ENCODE results near the gene PCK1. TPM values are rescaled to one million over a fixed set of nuclear protein-coding genes. Genes with fewer than 3 reads are reported as not detected.

Gene PCK1
- total RNA-seq, 1 donor from 2014 or later, result 51.4 TPM

DNA sequence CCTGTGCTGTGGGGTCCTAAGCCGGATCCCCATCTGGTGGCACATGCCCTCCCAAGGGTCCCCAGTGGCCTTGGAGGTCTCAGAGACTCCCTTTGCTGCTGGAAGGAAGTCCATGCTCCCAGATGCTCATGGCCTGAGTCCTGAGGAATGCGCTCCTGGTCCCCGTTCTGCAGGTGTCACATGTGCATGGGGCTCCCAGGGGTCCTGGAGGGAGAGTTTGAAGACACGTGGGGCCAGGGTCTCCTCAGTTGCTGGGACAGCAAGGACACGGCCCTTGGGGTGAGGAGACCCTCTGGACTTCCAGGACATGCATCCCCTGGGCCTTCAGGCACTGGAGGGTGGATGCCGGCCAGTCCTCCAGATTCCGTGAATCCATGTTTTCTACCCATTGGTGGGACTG is 47.6 kb downstream of the PCK1 start:
- no peak for DNase-seq

DNA sequence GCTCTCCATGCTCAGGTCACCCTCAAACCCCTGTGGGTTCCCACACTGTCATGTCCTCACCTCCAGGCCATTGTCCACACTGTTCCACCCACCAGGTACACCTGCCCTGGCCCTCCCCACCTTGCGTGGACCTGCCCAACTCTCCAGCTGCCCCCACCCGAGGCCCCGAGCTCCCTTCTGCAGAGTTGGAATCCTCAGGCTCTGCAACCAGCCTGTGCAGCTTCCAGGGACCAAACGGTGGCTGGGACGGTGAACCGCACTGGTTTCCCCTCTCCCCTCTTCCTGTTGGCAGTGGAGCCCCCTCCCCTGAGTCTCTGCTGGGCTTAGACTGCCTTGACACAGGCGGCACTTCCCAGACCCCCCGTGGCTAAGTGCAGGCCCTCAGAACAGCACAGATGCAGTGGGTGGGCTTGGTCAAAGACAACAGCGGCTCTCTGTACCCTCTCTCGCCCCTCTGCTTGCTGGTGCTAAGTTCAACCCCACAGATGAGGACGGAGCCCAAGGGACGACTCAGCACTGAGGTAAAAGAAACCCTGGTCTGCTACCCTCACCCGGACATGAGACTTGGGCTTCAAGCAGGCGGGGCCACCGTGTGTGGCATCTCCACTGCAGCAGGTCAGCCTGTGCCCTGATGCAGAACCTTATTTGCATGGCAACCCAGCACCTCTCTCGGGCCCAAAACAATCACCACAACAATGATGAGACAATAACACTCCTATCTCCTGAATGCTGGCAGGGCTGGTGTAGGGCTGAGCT is 48.4 kb downstream of the PCK1 start:
- DNase-seq, result no peak

DNA sequence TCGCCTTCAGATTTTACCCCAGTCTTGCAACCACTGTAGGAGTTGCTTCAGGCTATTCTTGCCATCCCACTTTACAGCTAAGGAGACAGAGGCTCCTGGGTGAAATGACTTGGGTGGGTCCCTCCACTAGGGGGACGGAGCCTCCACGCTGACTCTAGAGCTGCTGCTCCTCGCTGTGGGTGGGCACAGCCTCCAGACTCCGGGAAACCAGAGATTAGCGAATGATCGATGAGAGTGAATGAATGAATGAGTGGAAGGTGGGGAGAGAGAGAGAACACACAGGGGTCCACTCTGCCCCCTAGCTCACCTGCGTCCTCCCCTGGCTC is 48.9 kb downstream of the PCK1 start:
- no peak for DNase-seq

DNA sequence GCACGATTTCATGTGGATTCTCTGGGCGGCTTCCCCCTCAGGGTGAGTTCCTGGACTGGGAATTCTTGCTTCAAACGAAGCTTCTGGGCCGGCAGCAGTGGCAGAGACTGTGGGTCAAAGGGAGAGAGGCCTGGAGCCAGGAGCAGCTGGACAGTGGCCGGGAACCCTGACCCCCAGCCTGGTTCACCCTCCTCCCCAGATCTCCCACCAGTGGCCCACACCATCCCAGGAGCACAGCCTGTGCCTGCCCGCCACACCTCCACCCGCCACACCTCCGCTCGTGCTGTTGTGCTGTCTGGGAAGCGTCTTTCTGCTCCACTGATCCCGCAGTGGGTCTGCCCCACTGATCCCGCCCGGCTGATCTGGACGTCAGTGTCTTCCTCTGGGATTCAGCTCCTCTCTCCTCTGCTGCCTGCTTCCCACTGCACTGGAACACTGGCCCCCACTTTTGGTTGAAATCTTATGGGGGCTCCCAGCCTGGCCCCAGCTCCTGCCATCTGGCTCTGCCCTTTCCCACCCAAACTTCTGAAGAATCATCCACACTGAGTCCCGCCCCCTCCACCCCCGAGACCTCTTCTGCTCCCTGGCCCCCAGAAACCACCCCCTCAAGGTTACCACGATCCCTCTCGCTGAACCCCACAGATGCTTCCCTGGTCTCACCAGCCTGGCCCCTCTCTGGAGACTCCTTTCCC is 49.5 kb downstream of the PCK1 start:
- no peak for DNase-seq

DNA sequence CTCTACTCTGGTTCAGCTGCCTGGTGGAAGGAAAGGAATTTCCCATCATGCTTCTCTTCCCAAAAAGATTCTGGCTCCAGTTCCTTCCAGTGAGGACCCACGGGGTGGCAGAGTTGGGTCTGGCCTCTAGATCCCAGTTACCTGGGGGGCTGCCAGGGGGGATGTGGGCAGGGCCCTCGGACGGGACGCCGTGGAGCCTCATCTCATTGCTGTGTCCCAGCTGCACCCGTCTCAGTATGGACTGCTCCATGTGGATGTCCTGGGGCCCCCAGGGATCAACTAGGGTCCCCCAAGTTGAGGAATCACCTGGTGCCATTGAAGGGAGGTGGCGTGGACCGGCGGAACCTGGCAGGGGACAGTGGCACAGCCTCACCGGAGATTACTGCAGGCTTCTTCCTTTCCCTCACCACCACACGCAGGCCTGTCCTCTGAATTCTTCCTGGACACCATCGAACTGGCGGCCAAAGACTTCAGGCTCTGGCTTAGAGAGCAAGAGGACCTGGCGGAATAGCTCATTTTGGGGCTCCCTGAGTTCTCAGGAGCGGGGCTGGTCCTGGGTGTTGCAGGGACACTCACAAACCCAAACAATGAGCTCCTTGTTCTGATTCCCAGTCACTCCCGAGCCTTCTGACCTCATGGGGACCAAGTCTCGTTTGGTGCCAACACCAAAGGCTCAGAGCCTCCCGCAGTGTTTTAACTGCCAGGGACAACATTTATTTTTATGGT is 50.8 kb downstream of the PCK1 start:
- no peak for DNase-seq

DNA sequence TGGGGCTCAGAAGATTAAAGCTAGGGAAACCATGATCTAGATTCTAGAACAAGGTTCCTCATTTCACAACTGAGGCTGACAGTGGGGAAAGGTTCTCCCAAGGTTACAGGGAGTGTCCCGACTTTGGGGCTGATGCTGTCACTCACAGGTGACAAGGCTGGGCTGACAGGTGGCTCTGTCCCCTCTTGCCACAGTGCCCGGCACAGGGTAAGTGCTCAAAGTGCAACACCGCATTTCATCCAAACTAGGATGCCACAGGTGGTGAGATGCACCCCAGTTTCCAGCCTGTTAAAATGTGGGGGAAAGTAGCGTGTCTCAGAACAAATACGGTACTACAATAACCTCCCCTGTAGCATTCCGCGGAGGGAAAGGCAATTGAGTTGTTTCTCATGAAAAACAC is 51.5 kb downstream of the PCK1 start:
- DNase-seq, result no peak

DNA sequence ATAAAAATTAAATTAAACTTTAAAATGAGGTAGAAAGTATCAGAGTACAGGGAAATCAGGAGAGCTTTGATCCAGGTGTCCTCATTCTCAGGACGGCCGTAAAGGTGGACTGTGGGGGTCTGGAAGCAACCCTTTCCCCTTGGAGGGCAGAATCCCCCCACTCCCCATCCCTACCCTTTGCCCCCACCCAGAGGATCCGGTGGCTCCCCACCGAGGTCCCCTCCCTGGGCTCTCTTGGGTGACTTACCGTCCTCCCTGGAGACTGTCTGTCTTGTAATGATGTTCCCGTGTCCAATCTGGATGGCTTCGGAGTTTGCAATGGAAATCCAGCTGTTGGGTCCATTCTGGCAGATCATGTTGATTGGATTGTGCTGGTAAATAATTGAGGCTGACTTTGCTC is 52.0 kb downstream of the PCK1 start:
- no peak for DNase-seq

DNA sequence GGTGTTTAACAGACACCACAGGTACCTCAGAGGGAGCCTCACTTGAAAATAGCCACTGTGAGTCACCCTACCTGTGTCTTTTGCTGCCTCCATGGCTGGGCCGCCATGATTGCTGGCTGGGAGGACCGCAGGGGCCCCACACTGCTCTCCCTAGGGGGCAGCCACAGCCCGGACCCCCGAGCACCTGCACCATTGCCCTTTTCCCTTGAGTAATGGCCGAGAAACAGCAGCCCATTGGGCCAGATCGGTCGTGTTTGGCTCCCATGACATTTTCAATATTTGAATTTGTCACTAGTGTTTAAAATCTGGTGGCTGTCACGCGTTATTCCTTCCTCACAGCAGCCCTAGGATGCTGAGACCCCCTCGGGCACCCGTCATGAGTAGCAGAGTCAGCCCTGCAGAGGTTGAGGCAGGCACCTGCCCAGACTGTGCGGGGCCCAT is 52.6 kb downstream of the PCK1 start:
- no peak for DNase-seq

DNA sequence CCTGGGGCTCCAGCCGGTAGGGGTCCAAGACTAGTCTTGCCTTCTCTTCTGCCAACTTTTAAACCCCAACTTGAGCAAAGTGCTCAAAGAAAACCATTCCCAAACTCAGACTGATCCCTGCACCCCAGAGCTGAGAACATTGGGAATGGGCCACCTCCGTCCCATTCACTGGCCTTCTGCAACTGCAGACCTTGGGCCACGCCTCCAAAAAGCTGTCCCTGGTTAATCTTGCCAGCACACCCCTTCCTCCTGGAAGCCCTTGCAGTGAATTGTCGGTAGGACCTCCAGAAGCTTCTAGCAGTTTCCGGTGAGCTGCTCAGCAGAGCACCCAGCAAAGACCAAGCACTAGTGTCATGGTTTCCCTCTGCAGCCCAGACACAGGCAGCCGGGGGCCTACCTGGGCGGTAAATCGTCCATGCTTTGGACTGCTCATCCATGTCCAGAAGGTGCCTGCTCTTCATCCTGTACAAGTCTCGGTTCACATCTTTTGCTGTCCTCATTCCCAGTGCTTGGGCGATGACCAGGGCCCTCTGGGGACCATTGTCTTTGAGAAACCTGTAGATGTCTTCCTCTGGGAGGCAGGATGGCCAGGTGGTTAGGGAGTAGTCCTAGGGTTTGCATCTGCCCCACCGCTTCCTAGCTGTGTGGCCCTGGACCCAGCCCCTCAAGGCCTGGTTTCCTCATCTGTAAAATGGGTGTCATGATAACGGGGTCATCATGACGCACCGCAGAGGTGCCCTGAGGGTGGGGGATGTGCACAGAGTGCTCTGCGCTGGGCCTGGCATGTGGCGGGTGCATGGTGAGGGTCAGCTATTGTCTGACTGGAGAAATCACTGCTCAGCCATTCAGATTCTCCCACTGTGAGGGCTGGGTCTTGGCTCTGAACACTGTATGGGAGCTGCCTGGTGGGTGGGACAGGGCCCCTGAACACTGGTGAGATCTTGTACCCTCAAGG is 53.9 kb downstream of the PCK1 start:
- DNase-seq, result no peak

DNA sequence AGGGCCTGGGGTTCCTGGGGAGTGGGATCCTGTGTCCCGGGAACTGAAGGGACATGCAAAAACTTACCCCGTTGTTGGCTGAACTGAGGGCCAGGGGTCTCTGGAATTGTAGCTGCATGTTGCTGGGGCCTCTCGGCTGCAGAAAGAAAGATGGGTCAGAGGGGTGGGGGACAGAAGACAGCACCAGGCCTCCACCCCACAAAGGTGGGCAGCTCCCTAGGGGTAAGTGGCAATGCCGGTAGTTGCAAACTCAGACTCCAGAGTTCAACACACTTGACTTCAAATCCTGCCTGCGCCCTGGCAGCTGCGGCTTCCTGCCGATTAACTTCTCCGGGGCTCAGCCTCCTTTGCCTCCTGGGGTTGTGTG is 54.5 kb downstream of the PCK1 start:
- no peak for DNase-seq

DNA sequence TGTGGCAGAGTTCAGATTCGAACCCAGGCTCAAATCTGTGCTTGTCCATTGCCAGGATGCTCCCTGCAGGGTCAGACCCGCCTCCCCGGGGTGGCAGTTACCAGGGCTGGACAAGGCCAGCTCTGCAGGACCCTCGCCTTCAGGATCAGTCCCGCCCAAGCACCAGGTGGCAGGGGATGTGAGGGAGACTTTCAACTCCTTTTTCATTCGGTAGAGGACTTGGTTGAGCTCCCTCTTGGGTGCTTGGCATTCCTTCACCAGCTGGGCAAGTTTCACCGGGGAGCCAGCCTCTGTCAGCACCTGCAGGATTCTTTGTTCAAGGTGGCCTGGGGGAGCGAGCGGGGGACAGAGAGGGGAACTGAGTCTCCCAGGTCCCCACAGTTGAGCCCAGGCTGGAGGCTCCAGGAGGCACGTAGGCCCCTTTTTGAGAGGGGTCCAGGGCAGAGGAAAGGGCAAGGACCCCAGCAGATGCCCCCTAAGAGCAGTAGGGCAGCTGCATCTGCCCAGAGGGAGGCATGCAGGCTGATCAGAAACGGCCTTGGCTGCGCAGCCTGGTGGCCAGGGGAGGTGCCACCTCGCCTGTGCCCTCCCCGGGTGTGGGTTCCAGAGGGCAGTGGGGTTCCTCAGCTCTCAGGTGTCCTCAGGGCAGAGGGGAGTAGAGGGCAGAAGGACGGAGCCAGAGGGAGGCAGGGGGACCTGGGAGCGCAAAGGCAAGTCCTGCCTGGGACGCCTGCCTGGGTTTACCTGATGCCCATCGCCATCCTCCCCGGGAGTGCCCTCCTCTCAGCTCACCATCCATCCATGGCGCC is 55.4 kb downstream of the PCK1 start:
- DNase-seq, result no peak

DNA sequence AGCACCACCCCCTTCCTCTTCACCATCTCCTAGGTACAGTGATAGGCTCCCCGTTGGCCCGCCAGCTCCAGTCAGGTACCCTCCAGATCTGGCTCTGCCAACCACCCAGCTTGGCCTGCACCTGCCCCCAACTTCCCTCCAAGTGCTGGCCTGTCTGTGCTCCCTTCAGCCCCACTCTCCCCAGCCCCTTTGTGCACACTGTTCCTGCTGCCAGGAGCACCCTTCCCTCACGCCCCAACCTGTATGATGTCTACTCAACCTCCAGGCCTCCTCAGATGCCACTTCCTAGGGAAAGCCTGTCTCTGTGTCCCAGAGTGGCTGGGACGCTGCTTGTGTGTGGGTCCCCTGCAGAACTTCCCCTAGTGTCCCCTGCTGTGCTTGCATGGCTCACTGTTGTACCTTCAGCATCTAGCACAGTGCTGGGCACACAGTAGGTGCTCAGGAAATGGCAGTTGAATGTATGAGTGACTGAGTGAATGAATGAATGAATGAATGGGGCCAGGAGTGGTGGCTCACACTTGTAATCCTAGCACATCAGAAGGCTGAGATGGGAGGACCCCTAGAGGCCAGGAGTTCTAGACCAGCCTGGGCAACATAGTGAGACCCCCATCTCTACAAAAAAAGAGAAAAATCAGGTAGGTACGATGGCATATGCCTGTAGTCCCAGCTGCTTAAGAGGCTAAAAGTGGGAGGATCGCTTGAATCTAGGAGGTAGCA is 56.3 kb downstream of the PCK1 start:
- DNase-seq, result no peak

Other genes with a start within 250 kb of the PCK1 start
- gene SPO11, start 231.3 kb upstream of the PCK1 start, total RNA-seq, result not detected
- gene RAE1, start 209.9 kb upstream of the PCK1 start, total RNA-seq, result 19.7 TPM
- gene RBM38, start 169.7 kb upstream of the PCK1 start, total RNA-seq, result 28.5 TPM
- gene CTCFL, start 36.0 kb upstream of the PCK1 start, total RNA-seq, result 0.10 TPM
- gene ZBP1, start 59.3 kb downstream of the PCK1 start, total RNA-seq, result 1.5 TPM
- 11.7 TPM for gene PMEPA1, start 148.9 kb downstream of the PCK1 start, total RNA-seq

Measured in skin of body (tissue), 2 donors.